ENCODE measurements around the gene TRMT61B. TPM values are rescaled to one million over a fixed set of nuclear protein-coding genes. Genes with fewer than 3 reads are reported as not detected.

The TRMT61B gene
- total and polyA plus RNA-seq, 2 of the 13 experiments (the other 11 are each of a cell fraction or from before 2014, with no cell fraction given) = 19.7 to 23.5 TPM

DNA sequence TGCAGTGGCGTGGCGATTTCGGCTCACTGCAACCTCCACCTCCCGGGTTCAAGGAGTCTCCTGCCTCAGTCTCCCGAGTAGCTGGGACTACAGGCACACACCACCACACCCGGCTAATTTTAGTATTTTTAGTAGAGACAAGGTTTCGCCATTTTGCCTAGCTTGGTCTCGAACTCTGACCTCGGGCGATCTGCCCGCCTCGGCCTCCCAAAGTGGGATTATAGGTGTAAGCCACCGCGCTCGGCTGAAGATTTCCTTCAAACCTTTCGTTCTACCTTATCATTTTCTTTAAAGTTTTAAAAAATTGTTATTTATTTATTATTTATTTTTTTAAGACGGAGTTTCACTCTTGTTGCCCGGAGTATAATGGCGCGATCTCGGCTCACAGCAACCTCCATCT is 23.4 kb upstream of the TRMT61B start:
- Histone ChIP-seq H3K79me2 (ENCODE audit: insufficient read depth, low read length) (peaks cover 41% of the 10 kb centered on the region), H3K36me3 (replicated peaks in 1 of 2; ENCODE audit: control insufficient read depth in 1 of 2, insufficient read depth in 2 of 2, low read length in 2 of 2) (no peaks in the 10 kb centered on the region; a peak in 1 of 5 replicates), H3K9ac (ENCODE audit: insufficient read depth, low read depth, low read length) (no peak overlapping the region), H3K4me2 (ENCODE audit: low read depth, low read length) (no peak overlapping the region; the same call in 1 of the 2 replicates), H4K20me1 (ENCODE audit: insufficient read depth, low read length) (peaks cover 35% of the 10 kb centered on the region), H3K4me3 (replicated peaks in 1 of 3; ENCODE audit: insufficient read depth in 1 of 3, low read depth in 2 of 3, low read length in 3 of 3) (no peak overlapping the region; a peak in 1 of 6 replicates), H2AFZ (ENCODE audit: low read length) (no peak overlapping the region), H3K27me3 (ENCODE audit: control insufficient read depth in 1 of 2, insufficient read depth in 2 of 2, low read length in 2 of 2) (no peaks in the 10 kb centered on the region; a peak in 1 of 5 replicates), H3K4me1 (ENCODE audit: insufficient read depth, low read length) (peaks cover 24% of the 10 kb centered on the region), H3K9me3 (ENCODE audit: low read length) (no peaks in the 10 kb centered on the region), H3K27ac (ENCODE audit: extremely low read length, insufficient read depth, low read length) (no peak overlapping the region)
- BruUV-seq (replicated peaks) = no TSS peak
- POLR2A ChIA-PET = interaction anchor here (3.8 kb wide), 1 partner anchor 24 kb away, joined by 52 read pairs; the partner anchor contains the start of gene TRMT61B
- no peak for FAIRE-seq
- TF ChIP-seq MIER2 (CRISPR knock-in tag; IDR thresholded peaks at IDR 0.05) (no peak), PAX8 (CRISPR knock-in tag; IDR thresholded peaks at IDR 0.05; ENCODE audit: borderline replicate concordance) (no peak), PLRG1 (conservative IDR thresholded peaks at IDR 0.05) (no peak), ZNF234 (CRISPR knock-in tag; conservative IDR thresholded peaks at IDR 0.05) (no peak), TEAD2 (CRISPR knock-in tag; IDR thresholded peaks at IDR 0.05) (no peak), NFE2 (CRISPR knock-in tag; IDR thresholded peaks at IDR 0.05) (no peak), NFE2L1 (CRISPR knock-in tag; IDR thresholded peaks at IDR 0.05; ENCODE audit: borderline replicate concordance) (no peak), ZKSCAN8 (CRISPR knock-in tag; IDR thresholded peaks at IDR 0.05; ENCODE audit: borderline replicate concordance) (no peak), ZMYM4 (CRISPR knock-in tag; IDR thresholded peaks at IDR 0.05) (no peak)
- TF ChIP-seq, protein P1, sequence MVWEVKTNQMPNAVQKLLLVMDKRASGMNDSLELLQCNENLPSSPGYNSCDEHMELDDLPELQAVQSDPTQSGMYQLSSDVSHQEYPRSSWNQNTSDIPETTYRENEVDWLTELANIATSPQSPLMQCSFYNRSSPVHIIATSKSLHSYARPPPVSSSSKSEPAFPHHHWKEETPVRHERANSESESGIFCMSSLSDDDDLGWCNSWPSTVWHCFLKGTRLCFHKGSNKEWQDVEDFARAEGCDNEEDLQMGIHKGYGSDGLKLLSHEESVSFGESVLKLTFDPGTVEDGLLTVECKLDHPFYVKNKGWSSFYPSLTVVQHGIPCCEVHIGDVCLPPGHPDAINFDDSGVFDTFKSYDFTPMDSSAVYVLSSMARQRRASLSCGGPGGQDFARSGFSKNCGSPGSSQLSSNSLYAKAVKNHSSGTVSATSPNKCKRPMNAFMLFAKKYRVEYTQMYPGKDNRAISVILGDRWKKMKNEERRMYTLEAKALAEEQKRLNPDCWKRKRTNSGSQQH (CRISPR knock-in tag; IDR thresholded peaks at IDR 0.05; ENCODE audit: low read depth) = no peak
- TF ChIP-seq, protein P2, sequence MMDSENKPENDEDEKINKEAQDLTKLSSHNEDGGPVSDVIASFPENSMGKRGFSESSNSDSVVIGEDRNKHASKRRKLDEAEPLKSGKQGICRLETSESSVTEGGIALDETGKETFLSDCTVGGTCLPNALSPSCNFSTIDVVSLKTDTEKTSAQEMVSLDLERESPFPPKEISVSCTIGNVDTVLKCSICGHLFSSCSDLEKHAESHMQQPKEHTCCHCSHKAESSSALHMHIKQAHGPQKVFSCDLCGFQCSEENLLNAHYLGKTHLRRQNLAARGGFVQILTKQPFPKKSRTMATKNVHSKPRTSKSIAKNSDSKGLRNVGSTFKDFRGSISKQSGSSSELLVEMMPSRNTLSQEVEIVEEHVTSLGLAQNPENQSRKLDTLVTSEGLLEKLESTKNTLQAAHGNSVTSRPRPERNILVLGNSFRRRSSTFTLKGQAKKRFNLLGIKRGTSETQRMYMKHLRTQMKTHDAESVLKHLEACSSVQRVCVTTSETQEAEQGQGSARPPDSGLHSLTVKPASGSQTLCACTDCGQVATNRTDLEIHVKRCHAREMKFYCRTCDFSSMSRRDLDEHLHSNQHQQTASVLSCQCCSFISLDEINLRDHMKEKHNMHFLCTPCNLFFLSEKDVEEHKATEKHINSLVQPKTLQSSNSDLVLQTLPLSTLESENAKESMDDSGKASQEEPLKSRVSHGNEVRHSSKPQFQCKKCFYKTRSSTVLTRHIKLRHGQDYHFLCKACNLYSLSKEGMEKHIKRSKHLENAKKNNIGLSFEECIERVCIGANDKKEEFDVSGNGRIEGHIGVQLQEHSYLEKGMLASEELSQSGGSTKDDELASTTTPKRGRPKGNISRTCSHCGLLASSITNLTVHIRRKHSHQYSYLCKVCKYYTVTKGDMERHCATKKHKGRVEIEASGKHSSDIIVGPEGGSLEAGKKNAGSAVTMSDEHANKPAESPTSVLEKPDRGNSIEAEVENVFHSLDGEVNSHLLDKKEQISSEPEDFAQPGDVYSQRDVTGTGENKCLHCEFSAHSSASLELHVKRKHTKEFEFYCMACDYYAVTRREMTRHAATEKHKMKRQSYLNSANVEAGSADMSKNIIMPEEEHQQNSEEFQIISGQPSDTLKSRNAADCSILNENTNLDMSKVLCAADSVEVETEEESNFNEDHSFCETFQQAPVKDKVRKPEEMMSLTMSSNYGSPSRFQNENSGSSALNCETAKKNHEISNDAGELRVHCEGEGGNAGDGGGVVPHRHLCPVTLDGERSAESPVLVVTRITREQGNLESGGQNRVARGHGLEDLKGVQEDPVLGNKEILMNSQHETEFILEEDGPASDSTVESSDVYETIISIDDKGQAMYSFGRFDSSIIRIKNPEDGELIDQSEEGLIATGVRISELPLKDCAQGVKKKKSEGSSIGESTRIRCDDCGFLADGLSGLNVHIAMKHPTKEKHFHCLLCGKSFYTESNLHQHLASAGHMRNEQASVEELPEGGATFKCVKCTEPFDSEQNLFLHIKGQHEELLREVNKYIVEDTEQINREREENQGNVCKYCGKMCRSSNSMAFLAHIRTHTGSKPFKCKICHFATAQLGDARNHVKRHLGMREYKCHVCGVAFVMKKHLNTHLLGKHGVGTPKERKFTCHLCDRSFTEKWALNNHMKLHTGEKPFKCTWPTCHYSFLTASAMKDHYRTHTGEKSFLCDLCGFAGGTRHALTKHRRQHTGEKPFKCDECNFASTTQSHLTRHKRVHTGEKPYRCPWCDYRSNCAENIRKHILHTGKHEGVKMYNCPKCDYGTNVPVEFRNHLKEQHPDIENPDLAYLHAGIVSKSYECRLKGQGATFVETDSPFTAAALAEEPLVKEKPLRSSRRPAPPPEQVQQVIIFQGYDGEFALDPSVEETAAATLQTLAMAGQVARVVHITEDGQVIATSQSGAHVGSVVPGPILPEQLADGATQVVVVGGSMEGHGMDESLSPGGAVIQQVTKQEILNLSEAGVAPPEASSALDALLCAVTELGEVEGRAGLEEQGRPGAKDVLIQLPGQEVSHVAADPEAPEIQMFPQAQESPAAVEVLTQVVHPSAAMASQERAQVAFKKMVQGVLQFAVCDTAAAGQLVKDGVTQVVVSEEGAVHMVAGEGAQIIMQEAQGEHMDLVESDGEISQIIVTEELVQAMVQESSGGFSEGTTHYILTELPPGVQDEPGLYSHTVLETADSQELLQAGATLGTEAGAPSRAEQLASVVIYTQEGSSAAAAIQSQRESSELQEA (CRISPR knock-in tag; IDR thresholded peaks at IDR 0.05; ENCODE audit: not compliant biosample characterization) = no peak
- ATAC-seq = no peak
- DNase-seq (ENCODE audit: low spot score) = no peak
- CTCF ChIA-PET (ENCODE audit: low intra/inter-chr PET ratio, low total read pairs) = no interaction called here
- intact Hi-C loops (cut with micrococcal nuclease; ENCODE audit: unreplicated experiment) = no loop called here
- 95% methylated on average over 21 of the region's 21 CpGs for WGBS (ENCODE audit: low lambda C conversion rate)
- in situ Hi-C loops (cut with HindIII; ENCODE audit: extremely low pct_ligation_motif_present, low pct_unique_long_range_greater_than_20kb) = no loop called here
